Fibroblast of the conjunctiva (primary cell): Measurements from ENCODE around the gene C6orf118.

Source experiments
- DNase-seq: peaks from one replicate; pipeline ENCODE4 v3.0.0-alpha.2; 2010; ENCODE audit warnings: low read depth

Gene C6orf118

GRCh38 chr6:165308926-165309731 lies at the start of gene C6orf118:
TSS of gene C6orf118 (minus strand) at chr6:165309605. CDS start at chr6:165309586, 19 bp downstream.
- DNase-seq: no peak

- DNase-seq: no peak
Observed at GRCh38 chr6:165345700-165346099, 36.3 kb upstream of the C6orf118 start.

GRCh38 chr6:165340532-165340931 lies 31.1 kb upstream of the C6orf118 start:
- no peak for DNase-seq

GRCh38 chr6:165325609-165326008 lies 16.2 kb upstream of the C6orf118 start:
- no peak for DNase-seq

- no peak for DNase-seq
Observed at GRCh38 chr6:165321555-165322145, 12.2 kb upstream of the C6orf118 start.

GRCh38 chr6:165321150-165321549 lies 11.7 kb upstream of the C6orf118 start:
- DNase-seq: no peak

- DNase-seq: no peak
Observed at GRCh38 chr6:165317723-165318122, 8.3 kb upstream of the C6orf118 start.

- DNase-seq: no peak
Observed at GRCh38 chr6:165306955-165307354, 2.5 kb downstream of the C6orf118 start.

- DNase-seq: no peak
Observed at GRCh38 chr6:165301372-165302246, 7.8 kb downstream of the C6orf118 start.

- no peak for DNase-seq
Observed at GRCh38 chr6:165300422-165300936, 8.9 kb downstream of the C6orf118 start.

- no peak for DNase-seq
Observed at GRCh38 chr6:165298875-165299274, 10.5 kb downstream of the C6orf118 start.

- DNase-seq: no peak
Observed at GRCh38 chr6:165298402-165298801, 11.0 kb downstream of the C6orf118 start.

GRCh38 chr6:165292657-165293056 lies 16.7 kb downstream of the C6orf118 start:
- no peak for DNase-seq

GRCh38 chr6:165274611-165275010 lies 34.8 kb downstream of the C6orf118 start:
- no peak for DNase-seq

- no peak for DNase-seq
Observed at GRCh38 chr6:165272585-165272984, 36.8 kb downstream of the C6orf118 start.

GRCh38 chr6:165268987-165269386 lies 40.4 kb downstream of the C6orf118 start:
- no peak for DNase-seq

GRCh38 chr6:165266621-165267020 lies 42.8 kb downstream of the C6orf118 start:
- no peak for DNase-seq

- DNase-seq: no peak
Observed at GRCh38 chr6:165266191-165266590, 43.2 kb downstream of the C6orf118 start.

- DNase-seq: no peak
Observed at GRCh38 chr6:165260462-165260861, 48.9 kb downstream of the C6orf118 start.

GRCh38 chr6:165249808-165250207 lies 59.6 kb downstream of the C6orf118 start:
- DNase-seq: no peak

GRCh38 chr6:165245701-165246100 lies 63.7 kb downstream of the C6orf118 start:
- DNase-seq: no peak

GRCh38 chr6:165245287-165245686 lies 64.1 kb downstream of the C6orf118 start:
- DNase-seq: peak; percentile 10
